Epithelial cell of esophagus (primary cell): ENCODE results near the gene TH.

ENCODE experiments used
- DNase-seq: peaks from one replicate; pipeline ENCODE4 v3.0.0; 2010; ENCODE audit warnings: low read depth
- H3K4me3 ChIP-seq: 2 replicates; pipeline ENCODE4 v1.5.1; 2011; ENCODE audit warnings: mild to moderate bottlenecking, low read length, control low read depth
- TF ChIP-seq, protein P1 (sequence below): IDR thresholded peaks from 2 replicates; pipeline ENCODE4 v1.5.1; 2011; ENCODE audit warnings: low read depth, mild to moderate bottlenecking, low read length, control low read depth, inconsistent platforms; ENCODE audit not compliant: insufficient read depth; ENCODE audit errors: missing control alignments

The TH gene

DNA sequence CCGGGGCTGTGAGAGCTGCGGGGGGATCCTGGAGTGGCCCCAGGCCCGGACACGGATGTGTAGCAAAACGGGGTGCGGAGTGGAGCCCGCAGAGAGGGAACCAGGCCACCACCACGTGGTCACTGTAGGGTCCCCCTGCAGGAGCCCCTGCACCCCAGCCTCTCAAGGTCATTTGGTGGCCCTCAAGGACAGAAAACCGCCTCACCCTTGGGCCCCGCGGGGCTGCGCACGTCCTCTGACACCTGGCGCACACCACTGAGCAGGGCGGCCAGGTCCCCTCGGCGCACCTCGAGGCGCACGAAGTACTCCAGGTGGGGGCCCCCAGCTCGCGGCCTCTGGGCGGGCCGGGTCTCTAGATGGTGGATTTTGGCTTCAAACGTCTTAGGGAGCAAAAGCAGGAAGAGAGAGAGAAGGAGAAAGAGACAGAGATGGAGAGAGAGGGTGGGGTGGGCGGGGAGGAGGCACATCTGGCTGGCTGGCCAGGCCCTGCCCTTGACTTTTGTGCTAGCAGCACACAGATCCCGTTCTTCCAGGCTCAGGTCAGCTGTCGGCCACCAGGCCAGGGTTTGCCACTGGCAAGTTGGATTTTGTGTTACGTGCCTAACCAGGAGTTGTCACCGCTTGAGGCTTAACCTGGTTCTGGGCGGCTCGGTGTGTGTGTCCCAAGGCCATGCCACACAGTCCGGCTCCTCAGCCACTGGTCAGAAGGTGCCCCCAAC is 3.2 kb downstream of the TH start:
- TF ChIP-seq, protein P1, sequence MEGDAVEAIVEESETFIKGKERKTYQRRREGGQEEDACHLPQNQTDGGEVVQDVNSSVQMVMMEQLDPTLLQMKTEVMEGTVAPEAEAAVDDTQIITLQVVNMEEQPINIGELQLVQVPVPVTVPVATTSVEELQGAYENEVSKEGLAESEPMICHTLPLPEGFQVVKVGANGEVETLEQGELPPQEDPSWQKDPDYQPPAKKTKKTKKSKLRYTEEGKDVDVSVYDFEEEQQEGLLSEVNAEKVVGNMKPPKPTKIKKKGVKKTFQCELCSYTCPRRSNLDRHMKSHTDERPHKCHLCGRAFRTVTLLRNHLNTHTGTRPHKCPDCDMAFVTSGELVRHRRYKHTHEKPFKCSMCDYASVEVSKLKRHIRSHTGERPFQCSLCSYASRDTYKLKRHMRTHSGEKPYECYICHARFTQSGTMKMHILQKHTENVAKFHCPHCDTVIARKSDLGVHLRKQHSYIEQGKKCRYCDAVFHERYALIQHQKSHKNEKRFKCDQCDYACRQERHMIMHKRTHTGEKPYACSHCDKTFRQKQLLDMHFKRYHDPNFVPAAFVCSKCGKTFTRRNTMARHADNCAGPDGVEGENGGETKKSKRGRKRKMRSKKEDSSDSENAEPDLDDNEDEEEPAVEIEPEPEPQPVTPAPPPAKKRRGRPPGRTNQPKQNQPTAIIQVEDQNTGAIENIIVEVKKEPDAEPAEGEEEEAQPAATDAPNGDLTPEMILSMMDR: no peak
- no peak for DNase-seq
- no peak overlapping the region for H3K4me3 ChIP-seq

DNA sequence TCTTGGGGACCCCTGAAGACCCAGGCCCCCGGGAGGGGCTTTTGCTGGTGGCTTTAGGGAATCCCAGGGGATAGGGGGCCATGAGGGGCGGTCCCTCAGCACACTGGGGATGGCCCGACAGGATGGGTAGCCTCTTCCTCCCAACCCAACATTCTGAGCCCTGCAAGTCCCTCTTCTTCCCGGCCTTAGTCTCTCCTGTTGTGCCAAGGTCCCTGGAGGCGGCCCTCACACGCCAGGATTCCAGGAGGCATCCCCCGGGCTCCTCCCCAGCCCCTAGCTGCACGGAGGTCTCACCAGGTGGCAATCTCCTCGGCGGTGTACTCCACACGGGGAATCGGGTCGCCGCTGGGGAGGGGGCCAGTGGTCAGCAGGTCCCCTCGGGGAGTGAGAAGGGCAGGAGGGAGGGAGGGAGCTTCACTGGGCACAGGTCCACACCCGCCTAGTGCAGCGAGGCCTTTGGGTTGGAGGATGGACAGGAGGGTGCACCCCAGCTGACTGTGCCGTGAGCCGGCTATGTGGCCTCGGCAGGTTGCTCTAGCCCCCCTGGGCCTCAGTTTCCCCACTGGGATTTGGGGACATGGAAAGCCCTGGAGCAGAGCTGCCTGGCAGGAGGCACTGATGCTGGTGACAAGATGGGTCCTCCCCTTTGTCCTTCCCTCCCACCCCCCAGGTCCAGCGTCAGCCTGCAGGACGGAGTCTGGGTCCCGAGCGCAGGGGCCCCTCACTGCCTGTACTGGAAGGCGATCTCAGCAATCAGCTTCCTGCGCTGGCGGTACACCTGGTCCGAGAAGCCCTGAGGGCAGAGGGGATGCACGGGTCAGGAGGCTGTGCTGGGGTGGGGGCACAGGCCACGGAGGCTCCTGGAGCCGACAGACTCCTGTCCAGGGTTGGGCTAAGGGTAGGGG is 4.2 kb downstream of the TH start:
- TF ChIP-seq, protein P1: no peak
- DNase-seq: no peak
- H3K4me3 ChIP-seq: no peak overlapping the region

DNA sequence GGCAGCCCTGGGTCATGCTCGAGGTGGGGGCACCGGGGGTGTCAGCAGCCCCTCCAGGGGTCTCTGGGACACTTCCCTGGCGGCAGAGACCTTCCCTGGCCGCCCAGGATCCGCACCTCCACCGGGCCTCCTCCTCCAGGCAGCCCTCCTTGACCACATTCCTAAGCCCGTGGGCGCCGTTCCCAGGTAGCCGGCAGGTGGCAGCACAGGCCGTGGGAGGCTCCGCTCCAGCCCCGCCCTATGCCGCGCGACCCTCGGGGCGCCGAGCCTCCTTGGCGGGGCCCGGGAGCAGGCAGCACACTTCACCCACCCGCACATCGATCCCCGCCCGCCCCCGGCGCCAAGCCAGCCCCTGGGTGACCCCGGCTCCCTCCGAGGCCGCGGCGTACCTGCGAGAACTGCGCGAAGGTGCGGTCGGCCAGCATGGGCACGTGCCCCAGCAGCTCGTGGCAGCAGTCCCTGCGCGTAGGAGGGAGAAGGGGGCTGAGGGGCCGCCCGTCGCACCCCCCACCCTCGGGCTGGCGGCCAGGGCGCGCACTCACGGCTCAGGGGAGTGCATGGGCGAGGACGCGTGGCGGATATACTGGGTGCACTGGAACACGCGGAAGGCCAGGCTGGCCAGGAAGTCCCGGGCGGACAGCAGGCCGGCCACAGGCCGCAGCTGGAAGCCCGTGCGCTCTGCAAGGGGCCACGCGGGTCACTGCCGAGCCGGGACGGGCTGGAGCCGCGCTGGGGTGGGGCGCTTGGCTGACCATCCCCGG is 5.3 kb downstream of the TH start:
- H3K4me3 ChIP-seq: no peak overlapping the region
- DNase-seq: peak; percentile 30
- TF ChIP-seq, protein P1: peak; percentile 57

DNA sequence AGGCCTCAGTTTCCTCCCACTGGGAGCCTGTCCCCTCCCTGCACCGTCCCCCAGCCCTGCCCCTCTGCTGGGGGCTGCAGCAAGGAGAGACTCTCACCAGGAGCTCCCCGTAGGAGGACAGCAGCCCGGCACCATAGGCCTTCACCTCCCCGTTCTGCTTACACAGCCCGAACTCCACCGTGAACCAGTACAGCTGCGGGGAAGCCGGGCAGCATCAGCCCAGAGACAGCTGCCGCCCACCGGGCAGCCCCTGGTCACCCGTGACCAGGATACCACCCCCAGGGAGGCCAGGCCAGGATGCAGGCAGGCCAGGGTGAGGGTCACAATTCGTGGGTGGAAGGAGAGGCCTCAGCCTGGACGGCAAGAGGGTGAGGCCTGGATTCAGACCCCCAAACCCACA is 6.0 kb downstream of the TH start:
- DNase-seq: no peak
- TF ChIP-seq, protein P1: no peak
- H3K4me3 ChIP-seq: no peak overlapping the region

DNA sequence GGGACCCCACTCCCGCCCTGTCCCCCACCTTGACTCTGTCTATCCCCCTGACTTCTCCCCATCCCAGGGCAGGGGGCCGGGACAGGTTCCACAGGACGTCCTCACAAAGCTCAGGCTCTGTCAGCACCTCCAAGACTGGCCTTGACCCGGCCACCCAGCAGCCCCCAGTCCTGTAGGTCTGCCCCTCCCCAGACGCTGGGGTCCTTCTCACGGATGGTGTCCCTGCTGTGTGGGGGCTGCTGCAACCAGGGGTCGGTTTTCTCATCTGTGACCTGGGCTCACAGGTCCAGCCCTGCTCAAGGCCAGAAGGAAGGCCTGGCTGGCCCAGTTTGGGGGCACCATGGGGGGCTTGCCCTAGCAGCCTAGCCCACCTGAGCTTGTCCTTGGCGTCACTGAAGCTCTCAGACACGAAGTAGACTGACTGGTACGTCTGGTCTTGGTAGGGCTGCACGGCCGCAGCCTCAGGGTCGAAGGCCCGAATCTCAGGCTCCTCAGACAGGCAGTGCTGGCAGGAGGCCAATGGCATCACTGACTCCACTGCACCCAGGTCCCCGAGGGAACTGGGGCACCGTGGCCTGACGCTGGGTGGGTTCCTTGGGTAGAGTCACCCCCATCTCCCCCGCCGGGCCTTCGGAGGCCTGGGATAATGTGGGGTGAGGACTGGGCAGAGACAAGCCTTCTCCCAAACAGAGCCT is 6.6 kb downstream of the TH start:
- no peak for DNase-seq
- TF ChIP-seq, protein P1: no peak
- H3K4me3 ChIP-seq: no peak overlapping the region

DNA sequence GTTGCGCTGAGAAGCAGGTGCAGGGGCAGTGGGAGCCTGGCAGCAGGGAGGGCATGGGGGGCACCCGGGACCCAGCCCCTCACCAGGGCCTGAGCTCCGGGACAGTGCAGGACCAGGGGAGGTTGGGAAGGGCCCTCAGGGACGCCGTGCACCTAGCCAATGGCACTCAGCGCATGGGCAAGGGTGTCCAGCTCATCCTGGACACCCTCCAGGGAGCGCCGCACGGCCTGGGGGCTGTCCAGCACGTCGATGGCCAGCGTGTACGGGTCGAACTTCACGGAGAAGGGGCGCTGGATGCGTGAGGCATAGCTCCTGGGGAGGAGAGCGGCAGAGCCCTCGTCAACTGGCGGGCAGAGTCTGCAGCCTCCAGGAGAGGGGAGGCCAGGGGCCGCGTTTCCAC is 7.5 kb downstream of the TH start:
- no peak for DNase-seq
- no peak overlapping the region for H3K4me3 ChIP-seq
- TF ChIP-seq, protein P1: no peak
